HepG2 (cell line): ENCODE data around the gene STK39.

ENCODE experiments used
- CHD2 ChIP-seq: IDR thresholded peaks from 2 replicates; pipeline ENCODE4 v1.6.1; 2011; ENCODE audit warnings: low read depth, low read length, improper control_type of control experiment
- SAFB2 ChIP-seq: sonication (generic); formaldehyde crosslinking; IDR thresholded peaks from 2 replicates; pipeline ENCODE4 v1.5.1; 2020; ENCODE audit warnings: missing genetic modification reagents, low read depth, mild to moderate bottlenecking, borderline replicate concordance
- SCMH1 ChIP-seq: sonication (generic); formaldehyde crosslinking; IDR thresholded peaks from 2 replicates; pipeline ENCODE4 v1.9.0; 2021; ENCODE audit warnings: missing genetic modification reagents, mild to moderate bottlenecking, borderline replicate concordance
- TRIM24 ChIP-seq: sonication (generic); formaldehyde crosslinking; IDR thresholded peaks from 2 replicates; pipeline ENCODE4 v1.8.0; 2022; ENCODE audit warnings: mild to moderate bottlenecking, missing genetic modification reagents
- ZNF260 ChIP-seq: sonication (generic); formaldehyde crosslinking; IDR thresholded peaks from 2 replicates; pipeline ENCODE4 v1.4.0; 2020; ENCODE audit warnings: missing genetic modification reagents, low read depth, mild to moderate bottlenecking, borderline replicate concordance
- TF ChIP-seq, protein P1 (sequence below): sonication (generic); formaldehyde crosslinking; IDR thresholded peaks from 2 replicates; pipeline ENCODE4 v1.4.0; 2020; ENCODE audit warnings: missing genetic modification reagents
- TF ChIP-seq, protein P2 (sequence below): sonication (generic); formaldehyde crosslinking; IDR thresholded peaks from 2 replicates; pipeline ENCODE4 v1.5.0; 2020; ENCODE audit warnings: mild to moderate bottlenecking, missing genetic modification reagents, moderate library complexity
- TF ChIP-seq, protein P3 (sequence below): sonication (generic); formaldehyde crosslinking; IDR thresholded peaks from 2 replicates; pipeline ENCODE4 v1.4.0; 2020; ENCODE audit warnings: missing genetic modification reagents, mild to moderate bottlenecking, borderline replicate concordance

DNA sequence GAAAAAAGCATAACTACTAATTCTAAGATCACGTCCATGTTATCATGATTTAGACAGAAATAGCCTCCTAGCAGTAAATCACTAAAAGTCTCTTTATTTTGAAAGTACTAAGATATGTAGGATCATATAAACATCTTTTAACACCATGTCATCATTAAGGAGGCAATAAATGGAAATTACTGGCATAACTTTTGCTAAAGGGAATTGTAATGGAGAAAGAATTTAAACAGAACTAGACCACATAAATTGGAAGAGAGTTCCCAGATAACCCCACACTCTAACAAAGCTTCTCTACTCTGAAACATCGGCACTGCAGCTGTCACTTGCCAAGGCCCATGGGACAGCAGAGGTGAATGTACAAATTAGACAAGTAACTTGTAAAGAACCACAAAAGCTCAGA lies 29.5 kb downstream of the STK39 start:
- TF ChIP-seq TRIM24 (CRISPR knock-in tag) = no peak
- TF ChIP-seq, protein P1, sequence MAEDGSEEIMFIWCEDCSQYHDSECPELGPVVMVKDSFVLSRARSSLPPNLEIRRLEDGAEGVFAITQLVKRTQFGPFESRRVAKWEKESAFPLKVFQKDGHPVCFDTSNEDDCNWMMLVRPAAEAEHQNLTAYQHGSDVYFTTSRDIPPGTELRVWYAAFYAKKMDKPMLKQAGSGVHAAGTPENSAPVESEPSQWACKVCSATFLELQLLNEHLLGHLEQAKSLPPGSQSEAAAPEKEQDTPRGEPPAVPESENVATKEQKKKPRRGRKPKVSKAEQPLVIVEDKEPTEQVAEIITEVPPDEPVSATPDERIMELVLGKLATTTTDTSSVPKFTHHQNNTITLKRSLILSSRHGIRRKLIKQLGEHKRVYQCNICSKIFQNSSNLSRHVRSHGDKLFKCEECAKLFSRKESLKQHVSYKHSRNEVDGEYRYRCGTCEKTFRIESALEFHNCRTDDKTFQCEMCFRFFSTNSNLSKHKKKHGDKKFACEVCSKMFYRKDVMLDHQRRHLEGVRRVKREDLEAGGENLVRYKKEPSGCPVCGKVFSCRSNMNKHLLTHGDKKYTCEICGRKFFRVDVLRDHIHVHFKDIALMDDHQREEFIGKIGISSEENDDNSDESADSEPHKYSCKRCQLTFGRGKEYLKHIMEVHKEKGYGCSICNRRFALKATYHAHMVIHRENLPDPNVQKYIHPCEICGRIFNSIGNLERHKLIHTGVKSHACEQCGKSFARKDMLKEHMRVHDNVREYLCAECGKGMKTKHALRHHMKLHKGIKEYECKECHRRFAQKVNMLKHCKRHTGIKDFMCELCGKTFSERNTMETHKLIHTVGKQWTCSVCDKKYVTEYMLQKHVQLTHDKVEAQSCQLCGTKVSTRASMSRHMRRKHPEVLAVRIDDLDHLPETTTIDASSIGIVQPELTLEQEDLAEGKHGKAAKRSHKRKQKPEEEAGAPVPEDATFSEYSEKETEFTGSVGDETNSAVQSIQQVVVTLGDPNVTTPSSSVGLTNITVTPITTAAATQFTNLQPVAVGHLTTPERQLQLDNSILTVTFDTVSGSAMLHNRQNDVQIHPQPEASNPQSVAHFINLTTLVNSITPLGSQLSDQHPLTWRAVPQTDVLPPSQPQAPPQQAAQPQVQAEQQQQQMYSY (CRISPR knock-in tag) = no peak
- TF ChIP-seq, protein P2, sequence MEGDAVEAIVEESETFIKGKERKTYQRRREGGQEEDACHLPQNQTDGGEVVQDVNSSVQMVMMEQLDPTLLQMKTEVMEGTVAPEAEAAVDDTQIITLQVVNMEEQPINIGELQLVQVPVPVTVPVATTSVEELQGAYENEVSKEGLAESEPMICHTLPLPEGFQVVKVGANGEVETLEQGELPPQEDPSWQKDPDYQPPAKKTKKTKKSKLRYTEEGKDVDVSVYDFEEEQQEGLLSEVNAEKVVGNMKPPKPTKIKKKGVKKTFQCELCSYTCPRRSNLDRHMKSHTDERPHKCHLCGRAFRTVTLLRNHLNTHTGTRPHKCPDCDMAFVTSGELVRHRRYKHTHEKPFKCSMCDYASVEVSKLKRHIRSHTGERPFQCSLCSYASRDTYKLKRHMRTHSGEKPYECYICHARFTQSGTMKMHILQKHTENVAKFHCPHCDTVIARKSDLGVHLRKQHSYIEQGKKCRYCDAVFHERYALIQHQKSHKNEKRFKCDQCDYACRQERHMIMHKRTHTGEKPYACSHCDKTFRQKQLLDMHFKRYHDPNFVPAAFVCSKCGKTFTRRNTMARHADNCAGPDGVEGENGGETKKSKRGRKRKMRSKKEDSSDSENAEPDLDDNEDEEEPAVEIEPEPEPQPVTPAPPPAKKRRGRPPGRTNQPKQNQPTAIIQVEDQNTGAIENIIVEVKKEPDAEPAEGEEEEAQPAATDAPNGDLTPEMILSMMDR (CRISPR knock-in tag) = no peak
- no peak for TF ChIP-seq CHD2
- TF ChIP-seq, protein P3, sequence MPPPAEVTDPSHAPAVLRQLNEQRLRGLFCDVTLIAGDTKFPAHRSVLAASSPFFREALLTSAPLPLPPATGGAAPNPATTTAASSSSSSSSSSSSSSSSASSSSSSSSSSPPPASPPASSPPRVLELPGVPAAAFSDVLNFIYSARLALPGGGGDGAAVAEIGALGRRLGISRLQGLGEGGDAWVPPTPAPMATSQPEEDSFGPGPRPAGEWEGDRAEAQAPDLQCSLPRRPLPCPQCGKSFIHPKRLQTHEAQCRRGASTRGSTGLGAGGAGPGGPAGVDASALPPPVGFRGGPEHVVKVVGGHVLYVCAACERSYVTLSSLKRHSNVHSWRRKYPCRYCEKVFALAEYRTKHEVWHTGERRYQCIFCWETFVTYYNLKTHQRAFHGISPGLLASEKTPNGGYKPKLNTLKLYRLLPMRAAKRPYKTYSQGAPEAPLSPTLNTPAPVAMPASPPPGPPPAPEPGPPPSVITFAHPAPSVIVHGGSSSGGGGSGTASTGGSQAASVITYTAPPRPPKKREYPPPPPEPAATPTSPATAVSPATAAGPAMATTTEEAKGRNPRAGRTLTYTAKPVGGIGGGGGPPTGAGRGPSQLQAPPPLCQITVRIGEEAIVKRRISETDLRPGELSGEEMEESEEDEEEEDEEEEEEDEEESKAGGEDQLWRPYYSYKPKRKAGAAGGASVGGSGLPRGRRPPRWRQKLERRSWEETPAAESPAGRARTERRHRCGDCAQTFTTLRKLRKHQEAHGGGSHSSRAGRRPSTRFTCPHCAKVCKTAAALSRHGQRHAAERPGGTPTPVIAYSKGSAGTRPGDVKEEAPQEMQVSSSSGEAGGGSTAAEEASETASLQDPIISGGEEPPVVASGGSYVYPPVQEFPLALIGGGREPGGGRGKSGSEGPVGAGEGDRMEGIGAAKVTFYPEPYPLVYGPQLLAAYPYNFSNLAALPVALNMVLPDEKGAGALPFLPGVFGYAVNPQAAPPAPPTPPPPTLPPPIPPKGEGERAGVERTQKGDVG (CRISPR knock-in tag) = no peak
- TF ChIP-seq SCMH1 (CRISPR knock-in tag) = no peak
- no peak for TF ChIP-seq ZNF260 (CRISPR knock-in tag)
- no peak for TF ChIP-seq SAFB2 (CRISPR knock-in tag)
